Esophagus muscularis mucosa (tissue), 3 donors: ENCODE measurements around the gene RABAC1.

Source experiments
- POLR2A ChIP-seq: fragments of 450-650 bp; IDR thresholded peaks from one replicate; pipeline ENCODE4 v1.6.1; 2017; ENCODE audit warnings: antibody characterized with exemption, moderate library complexity, mild to moderate bottlenecking, low read depth
- TF ChIP-seq, protein P1 (sequence below), 3 experiments: fragments of 200-600 bp in 2 of 3; fragments of 450-650 bp in 1 of 3; sonication (generic) in 2 of 3; IDR thresholded peaks; one replicate each; pipeline ENCODE4 v1.5.1; 2017 to 2019; ENCODE audit warnings: antibody characterized with exemption in 3 of 3, mild to moderate bottlenecking in 2 of 3, moderate library complexity in 1 of 3

DNA sequence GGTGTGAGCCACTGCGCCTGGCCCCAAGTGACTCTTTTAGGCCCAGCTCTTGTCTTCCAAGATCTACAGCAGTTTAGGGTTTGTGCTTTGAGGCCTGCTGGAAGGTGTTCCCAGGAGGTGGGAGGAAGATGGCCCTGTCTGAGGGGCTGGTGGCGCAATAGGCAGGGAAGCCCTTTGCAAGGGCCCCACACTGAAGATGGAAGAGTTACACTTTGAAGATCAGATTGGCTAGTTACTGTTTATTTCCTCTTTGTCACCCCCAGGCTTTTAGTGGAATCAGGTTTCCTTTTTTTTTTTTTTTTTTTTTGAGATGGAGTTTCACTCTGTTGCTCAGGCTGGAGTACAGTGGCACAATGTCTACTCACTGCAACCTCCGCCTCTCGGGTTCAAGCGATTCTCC, 1.9 kb upstream of the RABAC1 start:
- no peak for TF ChIP-seq POLR2A
- TF ChIP-seq, protein P1, sequence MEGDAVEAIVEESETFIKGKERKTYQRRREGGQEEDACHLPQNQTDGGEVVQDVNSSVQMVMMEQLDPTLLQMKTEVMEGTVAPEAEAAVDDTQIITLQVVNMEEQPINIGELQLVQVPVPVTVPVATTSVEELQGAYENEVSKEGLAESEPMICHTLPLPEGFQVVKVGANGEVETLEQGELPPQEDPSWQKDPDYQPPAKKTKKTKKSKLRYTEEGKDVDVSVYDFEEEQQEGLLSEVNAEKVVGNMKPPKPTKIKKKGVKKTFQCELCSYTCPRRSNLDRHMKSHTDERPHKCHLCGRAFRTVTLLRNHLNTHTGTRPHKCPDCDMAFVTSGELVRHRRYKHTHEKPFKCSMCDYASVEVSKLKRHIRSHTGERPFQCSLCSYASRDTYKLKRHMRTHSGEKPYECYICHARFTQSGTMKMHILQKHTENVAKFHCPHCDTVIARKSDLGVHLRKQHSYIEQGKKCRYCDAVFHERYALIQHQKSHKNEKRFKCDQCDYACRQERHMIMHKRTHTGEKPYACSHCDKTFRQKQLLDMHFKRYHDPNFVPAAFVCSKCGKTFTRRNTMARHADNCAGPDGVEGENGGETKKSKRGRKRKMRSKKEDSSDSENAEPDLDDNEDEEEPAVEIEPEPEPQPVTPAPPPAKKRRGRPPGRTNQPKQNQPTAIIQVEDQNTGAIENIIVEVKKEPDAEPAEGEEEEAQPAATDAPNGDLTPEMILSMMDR (IDR thresholded peaks at IDR 0.05): no peak
